Adrenal gland (tissue), 5 donors: ENCODE results near the gene FGD3.

Source experiments
- POLR2A ChIP-seq, 2 donors: fragments of 450-650 bp; IDR thresholded peaks; one replicate each; pipeline ENCODE4 v1.6.1; 2017; ENCODE audit warnings: antibody characterized with exemption in 2 of 2, mild to moderate bottlenecking in 2 of 2, moderate library complexity in 1 of 2
- TF ChIP-seq, protein P1 (sequence below), 6 experiments: fragments of 450-650 bp in 4 of 6; fragments of 200-600 bp in 2 of 6; sonication (generic) in 1 of 6; IDR thresholded peaks; 1 replicate in 5 of 6; 2 replicates in 1 of 6; pipeline versions ENCODE4 v1.5.1 to v1.8.0; 2016 to 2021; ENCODE audit warnings: antibody characterized with exemption in 6 of 6, mild to moderate bottlenecking in 2 of 6, moderate library complexity in 1 of 6
- donor health status: DM: no; HTN: no; CAD: no.

DNA sequence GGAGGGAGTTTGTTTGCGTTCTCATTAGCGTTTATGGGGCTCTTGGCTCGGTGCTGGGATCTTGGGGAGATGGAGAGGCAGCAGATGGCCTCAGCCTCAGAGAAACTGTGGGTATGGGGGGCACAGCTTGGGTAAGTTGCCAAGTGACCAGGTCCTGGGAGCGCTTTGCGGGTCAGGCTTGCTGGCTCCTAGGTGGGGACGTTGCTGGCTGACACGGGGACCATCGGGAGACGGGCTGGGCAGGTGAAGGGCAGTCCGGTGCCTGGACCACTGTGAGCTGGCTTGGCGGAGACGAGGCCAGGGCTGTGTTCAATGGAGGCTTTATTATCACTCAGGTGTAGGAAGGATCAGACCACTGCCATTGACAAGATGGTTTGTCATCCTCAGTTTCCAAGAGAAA is 30.0 kb downstream of the FGD3 start:
- TF ChIP-seq POLR2A (IDR thresholded peaks at IDR 0.05): no peak
- TF ChIP-seq, protein P1, sequence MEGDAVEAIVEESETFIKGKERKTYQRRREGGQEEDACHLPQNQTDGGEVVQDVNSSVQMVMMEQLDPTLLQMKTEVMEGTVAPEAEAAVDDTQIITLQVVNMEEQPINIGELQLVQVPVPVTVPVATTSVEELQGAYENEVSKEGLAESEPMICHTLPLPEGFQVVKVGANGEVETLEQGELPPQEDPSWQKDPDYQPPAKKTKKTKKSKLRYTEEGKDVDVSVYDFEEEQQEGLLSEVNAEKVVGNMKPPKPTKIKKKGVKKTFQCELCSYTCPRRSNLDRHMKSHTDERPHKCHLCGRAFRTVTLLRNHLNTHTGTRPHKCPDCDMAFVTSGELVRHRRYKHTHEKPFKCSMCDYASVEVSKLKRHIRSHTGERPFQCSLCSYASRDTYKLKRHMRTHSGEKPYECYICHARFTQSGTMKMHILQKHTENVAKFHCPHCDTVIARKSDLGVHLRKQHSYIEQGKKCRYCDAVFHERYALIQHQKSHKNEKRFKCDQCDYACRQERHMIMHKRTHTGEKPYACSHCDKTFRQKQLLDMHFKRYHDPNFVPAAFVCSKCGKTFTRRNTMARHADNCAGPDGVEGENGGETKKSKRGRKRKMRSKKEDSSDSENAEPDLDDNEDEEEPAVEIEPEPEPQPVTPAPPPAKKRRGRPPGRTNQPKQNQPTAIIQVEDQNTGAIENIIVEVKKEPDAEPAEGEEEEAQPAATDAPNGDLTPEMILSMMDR (IDR thresholded peaks at IDR 0.05): no peak
